Transverse colon (tissue), 4 donors: ENCODE results near the gene DNAL1. TPM values are rescaled to one million over a fixed set of nuclear protein-coding genes. Genes with fewer than 3 reads are reported as not detected.

ENCODE experiments used
- DNase-seq: peaks from one replicate; pipeline ENCODE4 v3.0.0-alpha.2; 2019
- H3K27ac ChIP-seq, 4 donors: fragments of 200-600 bp; sonication (generic); 2 replicates each; pipeline ENCODE4 v1.5.1; 2016 to 2018; ENCODE audit warnings: inconsistent platforms in 4 of 4
- H3K27me3 ChIP-seq: fragments of 200-600 bp; sonication (generic); 2 replicates; pipeline ENCODE4 v1.5.1; 2017; ENCODE audit warnings: inconsistent platforms
- H3K36me3 ChIP-seq, 4 donors: fragments of 200-600 bp; sonication (generic); 2 replicates each; pipeline ENCODE4 v1.5.1; 2017 to 2019; ENCODE audit warnings: inconsistent platforms in 4 of 4
- H3K4me1 ChIP-seq, 4 donors: fragments of 200-600 bp; sonication (generic); 2 replicates each; pipeline ENCODE4 v1.5.1; 2017 to 2020; ENCODE audit warnings: inconsistent platforms in 4 of 4
- H3K4me3 ChIP-seq, 4 donors: fragments of 200-600 bp; sonication (generic); 1 replicate in 1 of 4; 2 replicates in 3 of 4; pipeline versions ENCODE4 v1.5.1 to v1.6.1; 2017 to 2019; ENCODE audit warnings: inconsistent platforms in 4 of 4
- H3K9me3 ChIP-seq, 2 donors: fragments of 200-600 bp; sonication (generic); 2 replicates each; pipeline ENCODE4 v1.5.1; 2017 to 2019; ENCODE audit warnings: inconsistent platforms in 2 of 2
- CTCF ChIP-seq, 5 experiments: fragments of 200-600 bp in 3 of 5; fragments of 450-650 bp in 2 of 5; sonication (generic) in 3 of 5; IDR thresholded peaks; 1 replicate in 2 of 5; 2 replicates in 3 of 5; pipeline ENCODE4 v1.5.1; 2016 to 2017; ENCODE audit warnings: antibody characterized with exemption in 5 of 5, inconsistent platforms in 3 of 5, mild to moderate bottlenecking in 2 of 5, moderate library complexity in 1 of 5
- EP300 ChIP-seq: sonication (generic); formaldehyde crosslinking; IDR thresholded peaks from one replicate; pipeline ENCODE4 v1.6.1; 2017; ENCODE audit warnings: antibody characterized with exemption, low read depth
- POLR2A ChIP-seq: fragments of 450-650 bp; IDR thresholded peaks from one replicate; pipeline ENCODE4 v1.6.1; 2016; ENCODE audit warnings: antibody characterized with exemption, mild to moderate bottlenecking, moderate library complexity
- POLR2AphosphoS5 ChIP-seq, 3 donors: sonication (generic); formaldehyde crosslinking; IDR thresholded peaks; one replicate each; pipeline ENCODE4 v1.6.1; 2016; ENCODE audit warnings: antibody characterized with exemption in 3 of 3
- WGBS, 2 donors: methylation state at CpG; one replicate each; pipeline ENCODE4 v1.1.5; 2018; ENCODE audit warnings: low coverage in 1 of 2; 5-methylcytosine and 5-hydroxymethylcytosine counted together
- in situ Hi-C, 4 donors: fragments of 200-750 bp; cut with MboI; loops; one replicate each; pipeline versions ENCODE4 v1.15.0 to v1.15.1; 2017; ENCODE audit warnings: low sequenced_read_pairs in 3 of 4, low pct_ligation_motif_present in 1 of 4, low pct_unique_long_range_greater_than_20kb in 1 of 4
- intact Hi-C: fragments of 100-400 bp; cut with DNase I; formaldehyde crosslinking; loops from one replicate; pipeline ENCODE4 v1.15.1; 2023; ENCODE audit warnings: low total_unique reads
- total RNA-seq, 4 donors: library from RNA; depleted of rRNA; stranded (reverse); fragments of >200 nt; gene quantifications; one replicate each; pipeline ENCODE4 v1.1.0, GENCODE V29; 2016

Gene DNAL1
- total RNA-seq, 4 donors from 2014 or later: 0.80 to 6.3 (median 2.9) TPM

DNA sequence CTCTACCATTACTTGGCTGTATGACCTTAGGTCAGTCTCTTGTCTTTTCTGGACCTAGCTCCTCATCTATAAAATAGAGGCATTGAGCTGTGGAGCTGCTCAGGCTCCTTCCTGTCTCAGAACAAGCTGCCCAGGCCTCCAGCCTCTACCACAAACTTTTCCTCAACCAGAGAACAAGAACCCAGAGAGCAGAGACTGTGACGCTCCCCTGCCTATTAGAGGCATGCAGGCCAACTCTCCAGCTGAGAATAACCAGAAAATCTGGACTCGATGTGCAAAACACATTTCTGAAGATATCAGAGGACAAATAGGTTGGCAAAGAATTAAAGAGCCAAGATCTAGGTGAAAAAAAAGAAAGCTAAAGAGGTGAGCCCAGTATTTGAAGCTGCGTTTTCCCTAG, 87.2 kb downstream of the DNAL1 start:
- in situ Hi-C loops (loop anchor here in 1 of 4 donors (10.0 kb wide), 1 partner anchor 93 kb away; no protein-coding TSS in a partner anchor), intact Hi-C loops (no loop called here)
- no peak for TF ChIP-seq CTCF (IDR thresholded peaks at IDR 0.05)
- no peak for TF ChIP-seq POLR2AphosphoS5 (IDR thresholded peaks at IDR 0.05)
- no peak for TF ChIP-seq EP300
- TF ChIP-seq POLR2A: no peak
- H3K27ac ChIP-seq: peak overlapping the region; percentile 78 to 89 (median 80)
- DNase-seq: no peak
- H3K27me3 ChIP-seq: no peaks in the 10 kb centered on the region
- peaks cover 0 to 36% (median 14%) of the 10 kb centered on the region in 4 donors for H3K36me3 ChIP-seq
- H3K4me3 ChIP-seq: no peak overlapping the region
- peaks cover 18 to 51% (median 34%) of the 10 kb centered on the region in 4 donors for H3K4me1 ChIP-seq
- H3K9me3 ChIP-seq: no peaks in the 10 kb centered on the region
- WGBS, 2 donors: 83 to 89% methylated on average over 1 to 3 of the region's 3 CpGs

DNA sequence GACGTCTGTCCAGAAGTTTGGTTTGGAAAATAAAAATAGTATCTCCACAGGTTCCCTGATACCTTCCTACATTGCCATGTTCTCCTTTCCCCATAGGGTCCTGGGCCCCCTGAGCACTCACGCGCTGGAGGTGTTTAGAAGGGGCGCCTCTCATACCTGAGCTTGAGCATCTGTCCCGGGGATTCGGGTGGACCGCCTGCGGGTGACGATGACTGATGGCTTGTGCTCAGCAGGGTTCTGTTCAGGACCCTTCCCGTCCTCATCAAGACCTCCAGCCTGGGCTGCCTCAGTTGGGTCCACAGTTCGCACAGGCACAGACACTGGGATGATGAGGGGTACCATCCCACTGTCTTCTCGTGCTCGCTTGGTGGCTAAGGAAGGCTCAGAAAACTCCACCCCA, 92.1 kb downstream of the DNAL1 start:
- no peak overlapping the region for H3K4me3 ChIP-seq
- peaks cover 27 to 41% (median 32%) of the 10 kb centered on the region in 4 donors for H3K4me1 ChIP-seq
- H3K27ac ChIP-seq: no peak overlapping the region
- in situ Hi-C loops: loop anchor here in 1 of 4 donors (10.0 kb wide), 1 partner anchor 88 kb away; no protein-coding TSS in a partner anchor
- DNase-seq: no peak
- no peaks in the 10 kb centered on the region for H3K27me3 ChIP-seq
- intact Hi-C loops: no loop called here
- WGBS, 2 donors: 93% methylated on average over 13 of the region's 13 CpGs; no CpG with 5 or more reads in 1 of the 2 donors
- H3K36me3 ChIP-seq: peaks cover 0 to 43% (median 21%) of the 10 kb centered on the region in 4 donors
- no peak for TF ChIP-seq POLR2A
- no peak for TF ChIP-seq EP300
- TF ChIP-seq CTCF (IDR thresholded peaks at IDR 0.05): no peak
- TF ChIP-seq POLR2AphosphoS5 (IDR thresholded peaks at IDR 0.05): no peak
- H3K9me3 ChIP-seq: no peaks in the 10 kb centered on the region

GRCh38 chr14:73738518-73739173, 93.9 kb downstream of the DNAL1 start:
- intact Hi-C loops (no loop called here), in situ Hi-C loops (loop anchor here in 1 of 4 donors (10.0 kb wide), 1 partner anchor 86 kb away; no protein-coding TSS in a partner anchor)
- TF ChIP-seq EP300: no peak
- TF ChIP-seq POLR2AphosphoS5 (IDR thresholded peaks at IDR 0.05): no peak
- Histone ChIP-seq H3K9me3 (no peaks in the 10 kb centered on the region), H3K27ac (peak overlapping the region; percentile 99 to 100 (median 100)), H3K27me3 (no peaks in the 10 kb centered on the region), H3K4me3 (no peak overlapping the region), H3K4me1 (peaks cover 45 to 53% (median 49%) of the 10 kb centered on the region in 4 donors), H3K36me3 (peaks cover 0 to 43% (median 21%) of the 10 kb centered on the region in 4 donors)
- no peak for DNase-seq
- WGBS, 2 donors: 93% methylated on average over 17 of the region's 22 CpGs; no CpG with 5 or more reads in 1 of the 2 donors

GRCh38 chr14:73739174-73739898, 94.5 kb downstream of the DNAL1 start:
- peaks cover 52 to 60% (median 56%) of the 10 kb centered on the region in 4 donors for H3K4me1 ChIP-seq
- H3K27me3 ChIP-seq: no peaks in the 10 kb centered on the region
- TF ChIP-seq EP300: no peak
- no peak for DNase-seq
- H3K4me3 ChIP-seq: no peak overlapping the region
- H3K27ac ChIP-seq: peak overlapping the region; percentile 99 to 100 (median 100)
- 85% methylated on average over 16 of the region's 21 CpGs; no CpG with 5 or more reads in 1 of the 2 donors for WGBS, 2 donors
- H3K9me3 ChIP-seq: no peaks in the 10 kb centered on the region
- in situ Hi-C loops: loop anchor here in 1 of 4 donors (10.0 kb wide), 1 partner anchor 85 kb away; no protein-coding TSS in a partner anchor
- H3K36me3 ChIP-seq: peaks cover 0 to 40% (median 20%) of the 10 kb centered on the region in 4 donors
- intact Hi-C loops: no loop called here
